Mucosa of gallbladder (tissue), 1 donor: ENCODE data around the gene SDCBP2. TPM values are rescaled to one million over a fixed set of nuclear protein-coding genes. Genes with fewer than 3 reads are reported as not detected.
A peak's percentile ranks its signal among the peaks of the same experiment; 100 is the strongest.

Experiments
- DNase-seq: peaks from one replicate; pipeline ENCODE4 v3.0.0-alpha.2; 2020; ENCODE audit warnings: low spot score
- total RNA-seq: library from RNA; stranded (reverse); gene quantifications from one replicate; pipeline ENCODE4 v1.2.1, GENCODE V29; 2021
- donor health status: DM: no; HTN: no; CAD: no.

The SDCBP2 gene
- total RNA-seq = 176 TPM

GRCh38 chr20:1328680-1329330, at the start of gene SDCBP2:
Gene SDCBP2, minus strand, starts transcription at chr20:1329139. Its CDS starts 8,723 bp downstream, at chr20:1320416.
- peak; percentile 89 for DNase-seq

- no peak for DNase-seq
Observed at GRCh38 chr20:1378735-1379125, 49.8 kb upstream of the SDCBP2 start.

- no peak for DNase-seq
Observed at GRCh38 chr20:1377984-1378734, 49.2 kb upstream of the SDCBP2 start.

- no peak for DNase-seq
Observed at GRCh38 chr20:1377341-1377871, 48.5 kb upstream of the SDCBP2 start.

GRCh38 chr20:1376408-1377270, 47.7 kb upstream of the SDCBP2 start:
- DNase-seq = no peak

GRCh38 chr20:1376007-1376406, 47.1 kb upstream of the SDCBP2 start:
- DNase-seq = no peak

- DNase-seq = no peak
Observed at GRCh38 chr20:1375515-1375914, 46.6 kb upstream of the SDCBP2 start.

GRCh38 chr20:1374246-1374645, 45.3 kb upstream of the SDCBP2 start:
- no peak for DNase-seq

GRCh38 chr20:1373614-1374013, 44.7 kb upstream of the SDCBP2 start:
- no peak for DNase-seq

GRCh38 chr20:1373036-1373435, 44.1 kb upstream of the SDCBP2 start:
- DNase-seq = no peak

- DNase-seq = peak; percentile 24
Observed at GRCh38 chr20:1371830-1372539, 43.0 kb upstream of the SDCBP2 start.

GRCh38 chr20:1371202-1371782, 42.4 kb upstream of the SDCBP2 start:
- no peak for DNase-seq

- DNase-seq = no peak
Observed at GRCh38 chr20:1370548-1371110, 41.7 kb upstream of the SDCBP2 start.

- no peak for DNase-seq
Observed at GRCh38 chr20:1369970-1370369, 41.0 kb upstream of the SDCBP2 start.

GRCh38 chr20:1368448-1369199, 39.7 kb upstream of the SDCBP2 start:
- no peak for DNase-seq

GRCh38 chr20:1367479-1367878, 38.5 kb upstream of the SDCBP2 start:
- no peak for DNase-seq

GRCh38 chr20:1364106-1364505, 35.2 kb upstream of the SDCBP2 start:
- DNase-seq = no peak

- DNase-seq = no peak
Observed at GRCh38 chr20:1363522-1363921, 34.6 kb upstream of the SDCBP2 start.

GRCh38 chr20:1362484-1362883, 33.5 kb upstream of the SDCBP2 start:
- DNase-seq = no peak
